ENCODE measurements around the gene FBP2.

GRCh38 chr9:94545940-94546339 is 47.7 kb downstream of the FBP2 start:
- no peak for TF ChIP-seq CTCF (IDR thresholded peaks at IDR 0.05; ENCODE audit: low read depth, low read length)
- TF ChIP-seq MAX (IDR thresholded peaks at IDR 0.05; ENCODE audit: low read depth, low read length) = no peak
- no peak for TF ChIP-seq POLR2A (IDR thresholded peaks at IDR 0.05; ENCODE audit: extremely low read depth, insufficient read length)
- no peak for TF ChIP-seq MYC (IDR thresholded peaks at IDR 0.05; ENCODE audit: low read depth, low read length)

Data from NB4 (cell line).